Activated CD8-positive, alpha-beta T cell treated with anti-CD3 and anti-CD28 coated beads for 36 hours (primary cell): ENCODE measurements around the gene PCOLCE2. TPM values are rescaled to one million over a fixed set of nuclear protein-coding genes. Genes with fewer than 3 reads are reported as not detected.

Experiments used
- ATAC-seq: fragments of 200-7000 bp; cut with Tn5 transposase; one replicate; pipeline ENCODE4 v1.10.0; 2021; ENCODE audit warnings: mild to moderate bottlenecking, moderate library complexity
- CTCF ChIA-PET: fragments of 350-600 bp; sonication (Branson Sonifier 250); formaldehyde crosslinking; loops from one replicate; lab custom pipeline; 2021; ENCODE audit warnings: antibody characterized with exemption; lab: Charles Lee
- POLR2A ChIA-PET: fragments of 350-600 bp; sonication (Branson Sonifier 250); formaldehyde crosslinking; loops from one replicate; lab custom pipeline; 2021; ENCODE audit warnings: antibody characterized with exemption; lab: Charles Lee
- DNase-seq: peaks from one replicate; pipeline ENCODE4 v3.0.0-alpha.2; 2020
- H3K27ac Mint-ChIP-seq: one replicate; pipeline ENCODE4 v1.8.0; 2021; ENCODE audit warnings: mild to moderate bottlenecking, mixed read lengths
- H3K27me3 Mint-ChIP-seq: one replicate; pipeline ENCODE4 v1.8.0; 2021; ENCODE audit warnings: mixed read lengths
- H3K36me3 Mint-ChIP-seq: one replicate; pipeline ENCODE4 v1.8.0; 2021; ENCODE audit warnings: low read depth, mixed read lengths
- H3K4me1 Mint-ChIP-seq: one replicate; pipeline ENCODE4 v1.8.0; 2021; ENCODE audit warnings: low read depth, mixed read lengths
- H3K4me3 Mint-ChIP-seq: one replicate; pipeline ENCODE4 v1.8.0; 2021; ENCODE audit warnings: mild to moderate bottlenecking, moderate library complexity, mixed read lengths
- H3K9me3 Mint-ChIP-seq: one replicate; pipeline ENCODE4 v1.8.0; 2021; ENCODE audit warnings: mixed read lengths
- intact Hi-C: fragments of 100-400 bp; cut with micrococcal nuclease; formaldehyde crosslinking; loops from one replicate; pipeline ENCODE4 v1.10.0; 2022
- total RNA-seq, 2 experiments: library from RNA; stranded (reverse); gene quantifications; one replicate each; pipeline ENCODE4 v1.2.3, GENCODE V29; 2021
- TF ChIP-seq, protein P1 (sequence below): fragments of 200-600 bp; IDR thresholded peaks from one replicate; pipeline ENCODE4 v1.8.0; 2022; ENCODE audit warnings: antibody characterized with exemption, mild to moderate bottlenecking

The PCOLCE2 gene
- total RNA-seq, 2 experiments from 2014 or later, result 1.1 TPM

DNA sequence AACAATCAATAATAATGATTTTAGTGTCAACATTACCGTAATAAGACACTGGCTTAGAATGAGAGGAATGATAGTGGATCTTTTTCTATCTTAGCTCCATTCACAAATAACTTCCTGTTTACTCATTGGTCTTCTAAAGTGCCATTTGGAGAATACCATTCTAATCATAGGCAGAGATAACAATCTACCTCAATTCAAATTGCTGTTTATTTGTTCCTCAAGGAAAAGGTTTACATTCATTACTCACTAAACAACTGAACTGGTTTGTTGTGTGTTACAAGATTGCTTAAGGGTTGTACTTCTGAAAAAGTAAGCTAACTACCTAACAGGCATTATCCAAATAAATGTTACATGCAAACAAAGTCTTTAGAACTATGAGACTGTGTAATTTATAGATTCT, 8.1 kb upstream of the PCOLCE2 start:
- intact Hi-C loops, result no loop called here
- CTCF ChIA-PET, result no interaction called here
- TF ChIP-seq, protein P1, sequence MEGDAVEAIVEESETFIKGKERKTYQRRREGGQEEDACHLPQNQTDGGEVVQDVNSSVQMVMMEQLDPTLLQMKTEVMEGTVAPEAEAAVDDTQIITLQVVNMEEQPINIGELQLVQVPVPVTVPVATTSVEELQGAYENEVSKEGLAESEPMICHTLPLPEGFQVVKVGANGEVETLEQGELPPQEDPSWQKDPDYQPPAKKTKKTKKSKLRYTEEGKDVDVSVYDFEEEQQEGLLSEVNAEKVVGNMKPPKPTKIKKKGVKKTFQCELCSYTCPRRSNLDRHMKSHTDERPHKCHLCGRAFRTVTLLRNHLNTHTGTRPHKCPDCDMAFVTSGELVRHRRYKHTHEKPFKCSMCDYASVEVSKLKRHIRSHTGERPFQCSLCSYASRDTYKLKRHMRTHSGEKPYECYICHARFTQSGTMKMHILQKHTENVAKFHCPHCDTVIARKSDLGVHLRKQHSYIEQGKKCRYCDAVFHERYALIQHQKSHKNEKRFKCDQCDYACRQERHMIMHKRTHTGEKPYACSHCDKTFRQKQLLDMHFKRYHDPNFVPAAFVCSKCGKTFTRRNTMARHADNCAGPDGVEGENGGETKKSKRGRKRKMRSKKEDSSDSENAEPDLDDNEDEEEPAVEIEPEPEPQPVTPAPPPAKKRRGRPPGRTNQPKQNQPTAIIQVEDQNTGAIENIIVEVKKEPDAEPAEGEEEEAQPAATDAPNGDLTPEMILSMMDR, result no peak

DNA sequence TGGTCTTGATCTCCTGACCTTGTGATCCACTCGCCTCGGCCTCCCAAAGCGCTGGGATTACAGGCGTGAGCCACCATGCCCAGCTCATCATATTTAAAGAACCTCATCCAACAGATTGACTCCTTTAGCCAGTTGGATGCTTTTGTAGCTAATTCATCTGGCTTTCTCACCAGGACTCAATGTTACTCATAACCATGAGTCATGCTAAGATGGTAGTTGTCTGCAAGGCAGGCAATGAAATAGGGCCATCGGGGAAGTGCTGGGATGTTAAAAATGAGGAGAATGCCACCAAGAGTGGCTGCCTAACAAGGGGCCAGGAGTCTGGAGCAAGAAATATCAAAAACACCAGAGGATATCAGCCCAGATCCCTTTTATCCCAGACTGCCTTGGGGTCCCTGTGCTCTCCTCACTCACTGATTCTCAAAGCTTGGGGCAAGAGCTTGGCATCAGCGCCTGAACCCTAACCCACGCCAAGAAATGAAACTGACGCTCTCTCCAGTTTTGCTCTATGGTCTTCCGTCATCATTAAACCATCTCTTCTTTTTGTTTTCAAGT, 7.4 kb upstream of the PCOLCE2 start:
- H3K27ac Mint-ChIP-seq, result no peak overlapping the region
- CTCF ChIA-PET, result no interaction called here
- H3K36me3 Mint-ChIP-seq, result no peaks in the 10 kb centered on the region
- no peak overlapping the region for H3K4me3 Mint-ChIP-seq
- ATAC-seq (no peak), DNase-seq (no peak)
- POLR2A ChIA-PET, result no interaction called here
- H3K9me3 Mint-ChIP-seq, result no peaks in the 10 kb centered on the region
- H3K4me1 Mint-ChIP-seq, result no peaks in the 10 kb centered on the region
- TF ChIP-seq, protein P1, result no peak
- H3K27me3 Mint-ChIP-seq, result peaks cover 16% of the 10 kb centered on the region
- intact Hi-C loops, result no loop called here

More for the DNA sequence above, 8.1 kb upstream of the PCOLCE2 start:
- Mint-ChIP-seq H3K36me3 (no peaks in the 10 kb centered on the region), H3K27me3 (peaks cover 13% of the 10 kb centered on the region), H3K27ac (no peak overlapping the region), H3K4me3 (no peak overlapping the region), H3K9me3 (no peaks in the 10 kb centered on the region), H3K4me1 (no peaks in the 10 kb centered on the region)
- POLR2A ChIA-PET, result no interaction called here
- ATAC-seq (no peak), DNase-seq (no peak)

DNA sequence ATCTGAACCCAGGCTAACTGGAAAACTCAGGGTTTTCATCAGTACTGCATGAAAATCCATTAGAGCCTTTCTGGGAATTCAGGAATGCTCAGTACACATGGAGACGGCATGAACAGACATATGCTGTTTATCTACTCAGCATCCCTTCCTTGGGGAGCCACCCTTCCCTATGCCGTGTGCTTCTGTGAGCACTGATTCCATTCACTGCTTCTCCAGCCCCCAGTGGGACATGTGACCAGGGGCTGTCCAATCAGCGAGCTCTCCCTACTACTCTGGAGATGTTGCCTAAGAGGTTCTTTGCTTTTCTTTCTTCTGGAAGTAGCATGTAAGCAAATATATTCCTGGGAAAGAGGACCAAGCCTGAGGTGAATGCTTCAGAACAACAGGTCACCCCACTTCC, 5.6 kb upstream of the PCOLCE2 start:
- TF ChIP-seq, protein P1, result no peak
- Mint-ChIP-seq H3K4me1 (no peaks in the 10 kb centered on the region), H3K36me3 (no peaks in the 10 kb centered on the region), H3K4me3 (no peak overlapping the region), H3K27ac (no peak overlapping the region), H3K9me3 (no peaks in the 10 kb centered on the region), H3K27me3 (peaks cover 23% of the 10 kb centered on the region)
- ATAC-seq (no peak), DNase-seq (no peak)
- intact Hi-C loops, result no loop called here
- ChIA-PET CTCF (interaction anchor here (0.7 to 0.8 kb wide), 2 partner anchors 34 to 66 kb away, joined by 3 read pairs; no protein-coding TSS in a partner anchor), POLR2A (interaction anchor here (0.6 kb wide), 1 partner anchor 396 kb away, joined by 3 read pairs; no protein-coding TSS in a partner anchor)

DNA sequence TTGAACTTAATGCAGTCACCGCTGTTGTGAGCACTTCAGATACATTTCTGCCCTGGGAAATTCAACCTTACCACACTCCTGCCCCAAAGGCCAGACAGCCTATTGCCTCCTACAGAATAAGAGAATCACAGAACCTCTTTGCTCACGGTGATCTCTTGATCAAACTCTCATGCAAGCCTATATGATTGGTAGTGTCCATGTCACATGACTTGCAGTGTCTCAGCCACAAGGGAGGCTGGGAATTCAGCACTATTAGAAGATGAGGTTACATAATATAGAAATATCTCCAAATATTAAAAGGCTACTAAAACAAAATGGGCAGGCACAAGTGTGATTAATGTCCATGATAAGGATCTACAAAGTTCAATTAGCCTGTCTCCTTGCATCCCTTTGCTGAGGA, 3.8 kb upstream of the PCOLCE2 start:
- DNase-seq (no peak), ATAC-seq (no peak)
- TF ChIP-seq, protein P1, result no peak
- CTCF ChIA-PET, result no interaction called here
- Mint-ChIP-seq H3K27ac (no peak overlapping the region), H3K4me1 (peaks cover 3% of the 10 kb centered on the region), H3K27me3 (peaks cover 24% of the 10 kb centered on the region), H3K36me3 (no peaks in the 10 kb centered on the region), H3K9me3 (no peaks in the 10 kb centered on the region), H3K4me3 (no peak overlapping the region)
- intact Hi-C loops, result no loop called here
- POLR2A ChIA-PET, result no interaction called here

DNA sequence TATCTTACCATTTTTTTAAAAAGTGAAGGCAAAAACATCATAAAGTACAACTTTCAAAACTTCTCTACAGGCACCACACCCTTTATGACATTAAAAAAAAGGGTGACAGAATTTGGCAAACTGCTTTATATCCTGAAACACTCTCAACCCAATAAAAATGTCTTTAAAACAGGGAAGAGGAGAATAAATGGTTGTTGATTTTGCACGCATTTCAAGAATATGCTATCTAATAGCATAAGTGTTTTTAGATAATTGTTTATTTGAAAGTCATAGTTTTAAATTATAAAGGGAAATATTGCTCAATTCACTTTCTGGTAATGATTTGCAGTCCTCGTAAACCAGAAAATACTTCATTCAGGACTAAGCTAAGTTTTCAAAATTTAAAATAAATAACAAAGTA, 1.7 kb upstream of the PCOLCE2 start:
- no peak for ATAC-seq
- H3K9me3 Mint-ChIP-seq, result no peaks in the 10 kb centered on the region

More for the DNA sequence above, 1.7 kb upstream of the PCOLCE2 start:
- ChIA-PET CTCF (no interaction called here), POLR2A (no interaction called here)
- H3K27ac Mint-ChIP-seq, result no peak overlapping the region
- H3K4me3 Mint-ChIP-seq, result no peak overlapping the region
- H3K4me1 Mint-ChIP-seq, result peaks cover 3% of the 10 kb centered on the region
- H3K27me3 Mint-ChIP-seq, result peaks cover 37% of the 10 kb centered on the region
- intact Hi-C loops, result no loop called here
- TF ChIP-seq, protein P1, result no peak
- H3K36me3 Mint-ChIP-seq, result no peaks in the 10 kb centered on the region
- DNase-seq, result no peak
